Large intestine (tissue), 3 donors: ENCODE data around the gene NOB1. TPM values are rescaled to one million over a fixed set of nuclear protein-coding genes. Genes with fewer than 3 reads are reported as not detected.

Experiments used
- DNase-seq, 2 donors: peaks; one replicate each; pipeline versions ENCODE4 v3.0.0 to v3.0.0-alpha.2; 2013
- H3K27ac ChIP-seq: one replicate; pipeline ENCODE4 v1.5.1; 2013; ENCODE audit warnings: low read length
- H3K27me3 ChIP-seq: 2 replicates; pipeline ENCODE4 v1.6.1; 2013; ENCODE audit warnings: low read length; ENCODE audit not compliant: control insufficient read depth, insufficient read depth
- H3K36me3 ChIP-seq: 2 replicates; pipeline ENCODE4 v1.6.1; 2013; ENCODE audit warnings: low read length; ENCODE audit not compliant: control insufficient read depth, insufficient read depth
- H3K4me1 ChIP-seq: one replicate; pipeline ENCODE4 v1.6.1; 2013; ENCODE audit warnings: low read length; ENCODE audit not compliant: control insufficient read depth, insufficient read depth
- H3K4me3 ChIP-seq: one replicate; pipeline ENCODE4 v1.5.1; 2013; ENCODE audit warnings: low read length
- H3K9me3 ChIP-seq: one replicate; pipeline ENCODE4 v1.6.1; 2013; ENCODE audit warnings: mild to moderate bottlenecking, low read depth, low read length, moderate library complexity; ENCODE audit not compliant: control insufficient read depth
- WGBS: methylation state at CpG from one replicate; pipeline ENCODE4 v1.1.5; 2013; ENCODE audit warnings: low lambda C conversion rate; ENCODE audit not compliant: insufficient coverage; 5-methylcytosine and 5-hydroxymethylcytosine counted together
- polyA plus RNA-seq: library from polyadenylated mRNA; unstranded; fragments of 120-200 nt; gene quantifications from one replicate; pipeline ENCODE4 v1.2.1, GENCODE V29; 2013

NOB1 gene
- polyA plus RNA-seq, 1 donor, result 55.1 TPM

GRCh38 chr16:69784586-69784985 is 29.9 kb upstream of the NOB1 start:
- peaks cover 2% of the 10 kb centered on the region for H3K4me1 ChIP-seq
- WGBS, result no CpG with 5 or more reads among the region's 6 CpGs
- no peaks in the 10 kb centered on the region for H3K9me3 ChIP-seq
- peaks cover 33% of the 10 kb centered on the region for H3K36me3 ChIP-seq
- H3K27me3 ChIP-seq, result no peaks in the 10 kb centered on the region
- H3K27ac ChIP-seq, result no peak overlapping the region
- no peak overlapping the region for H3K4me3 ChIP-seq
- no peak for DNase-seq

- Histone ChIP-seq H3K9me3 (no peaks in the 10 kb centered on the region), H3K27ac (no peak overlapping the region), H3K4me1 (no peaks in the 10 kb centered on the region), H3K36me3 (peaks cover 13% of the 10 kb centered on the region), H3K4me3 (no peak overlapping the region), H3K27me3 (no peaks in the 10 kb centered on the region)
- DNase-seq, result no peak
- WGBS, result 75% methylated on average over 2 of the region's 3 CpGs
Observed at GRCh38 chr16:69781118-69781517, 26.4 kb upstream of the NOB1 start.

DNA sequence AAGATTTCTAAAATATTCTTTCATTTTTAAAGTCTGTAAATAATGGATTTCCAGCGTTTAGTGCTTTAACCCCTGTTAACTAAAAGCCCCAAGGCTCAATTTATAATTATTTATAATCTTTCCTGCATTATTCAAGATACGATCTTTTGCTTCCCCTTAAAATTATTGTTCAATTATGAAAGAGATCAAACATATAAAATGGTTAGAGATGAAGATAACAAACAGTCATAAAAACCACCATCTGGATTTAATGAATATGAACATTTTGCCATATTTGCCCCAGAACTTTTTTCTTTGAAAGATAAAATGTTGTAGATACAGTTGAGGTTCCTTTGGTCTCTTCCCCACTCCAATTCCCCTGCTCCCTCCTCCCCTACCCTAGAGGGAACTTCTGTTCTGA is 25.0 kb upstream of the NOB1 start:
- Histone ChIP-seq H3K27ac (no peak overlapping the region), H3K9me3 (peaks cover 7% of the 10 kb centered on the region), H3K4me1 (no peaks in the 10 kb centered on the region), H3K4me3 (no peak overlapping the region), H3K36me3 (peaks cover 13% of the 10 kb centered on the region), H3K27me3 (no peaks in the 10 kb centered on the region)
- no peak for DNase-seq
- WGBS, result 88% methylated on average over 2 of the region's 2 CpGs

DNA sequence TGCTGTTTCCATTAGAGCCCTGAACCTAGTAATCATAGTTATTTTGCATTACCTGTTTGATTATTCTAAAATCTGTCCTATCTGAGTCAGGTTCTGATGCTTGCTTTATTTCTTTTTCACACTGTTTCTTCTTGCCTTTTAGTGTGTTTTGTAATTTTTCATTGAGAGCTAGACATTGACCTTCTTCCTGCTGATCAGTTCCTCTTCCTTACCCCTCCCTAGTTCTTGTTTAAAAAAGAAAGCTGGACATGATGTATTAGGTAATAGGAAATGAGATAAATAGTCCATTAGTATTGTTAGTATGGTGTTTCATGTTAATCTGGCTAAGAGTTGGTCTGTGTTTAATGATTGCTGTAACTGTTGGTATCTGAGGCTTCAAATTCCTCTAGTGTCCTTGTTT is 20.8 kb upstream of the NOB1 start:
- no peak for DNase-seq
- peaks cover 7% of the 10 kb centered on the region for H3K9me3 ChIP-seq
- no peak overlapping the region for H3K27ac ChIP-seq
- no peaks in the 10 kb centered on the region for H3K4me1 ChIP-seq
- H3K27me3 ChIP-seq, result no peaks in the 10 kb centered on the region
- no peak overlapping the region for H3K4me3 ChIP-seq
- H3K36me3 ChIP-seq, result peaks cover 6% of the 10 kb centered on the region

DNA sequence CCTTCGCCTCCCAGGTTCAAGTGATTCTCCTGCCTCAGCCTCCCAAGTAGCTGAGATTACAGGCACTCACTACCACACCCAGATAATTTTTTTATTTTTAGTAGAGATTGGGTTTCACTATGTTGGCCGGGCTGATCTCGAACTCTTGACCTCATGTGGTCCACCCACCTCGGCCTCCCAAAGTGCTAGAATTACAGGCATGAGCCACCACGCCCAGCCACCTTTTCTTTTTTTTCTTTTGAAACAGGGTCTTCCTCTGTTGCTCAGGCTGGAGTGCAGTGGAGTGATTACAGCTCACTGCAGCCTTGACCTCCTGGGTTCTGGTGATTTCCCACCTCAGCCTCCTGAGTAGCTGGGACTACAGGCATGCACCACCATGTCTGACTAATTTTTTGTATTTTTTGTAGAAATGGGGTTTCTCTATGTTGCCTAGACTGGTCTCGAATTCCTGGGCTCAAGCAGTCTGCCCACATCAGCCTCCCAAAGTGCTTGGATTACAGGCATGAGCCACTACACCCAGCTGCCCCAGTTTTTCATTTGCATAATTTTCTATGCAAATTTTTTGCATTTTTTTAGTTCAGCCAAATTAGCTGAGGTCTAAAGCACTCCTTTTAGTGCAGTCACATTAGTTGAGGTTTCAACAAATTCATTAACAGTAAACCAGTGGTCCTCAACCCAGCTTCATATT is 18.7 kb upstream of the NOB1 start:
- no peak for DNase-seq
- H3K4me3 ChIP-seq, result no peak overlapping the region
- no peaks in the 10 kb centered on the region for H3K27me3 ChIP-seq
- H3K9me3 ChIP-seq, result peaks cover 7% of the 10 kb centered on the region
- peaks cover 8% of the 10 kb centered on the region for H3K36me3 ChIP-seq
- WGBS, result no CpG with 5 or more reads among the region's 6 CpGs
- no peaks in the 10 kb centered on the region for H3K4me1 ChIP-seq
- no peak overlapping the region for H3K27ac ChIP-seq

- no CpG with 5 or more reads among the region's 2 CpGs for WGBS
- Histone ChIP-seq H3K27me3 (no peaks in the 10 kb centered on the region), H3K9me3 (peaks cover 7% of the 10 kb centered on the region), H3K36me3 (peaks cover 5% of the 10 kb centered on the region), H3K4me3 (no peak overlapping the region), H3K4me1 (peaks cover 4% of the 10 kb centered on the region), H3K27ac (no peak overlapping the region)
- DNase-seq, result no peak
Observed at GRCh38 chr16:69771651-69771967, 16.9 kb upstream of the NOB1 start.

GRCh38 chr16:69769404-69769803 is 14.7 kb upstream of the NOB1 start:
- WGBS, result no CpG with 5 or more reads among the region's 2 CpGs
- H3K27ac ChIP-seq, result no peak overlapping the region
- H3K9me3 ChIP-seq, result no peaks in the 10 kb centered on the region
- H3K4me3 ChIP-seq, result no peak overlapping the region
- peaks cover 4% of the 10 kb centered on the region for H3K4me1 ChIP-seq
- peaks cover 2% of the 10 kb centered on the region for H3K36me3 ChIP-seq
- DNase-seq, result no peak
- no peaks in the 10 kb centered on the region for H3K27me3 ChIP-seq

- peaks cover 2% of the 10 kb centered on the region for H3K36me3 ChIP-seq
- H3K27me3 ChIP-seq, result no peaks in the 10 kb centered on the region
- H3K27ac ChIP-seq, result no peak overlapping the region
- H3K4me3 ChIP-seq, result no peak overlapping the region
- DNase-seq, result no peak
- H3K9me3 ChIP-seq, result no peaks in the 10 kb centered on the region
- 100% methylated on average over 1 of the region's 6 CpGs for WGBS
- H3K4me1 ChIP-seq, result peaks cover 5% of the 10 kb centered on the region
Observed at GRCh38 chr16:69768666-69769065, 13.9 kb upstream of the NOB1 start.

- Histone ChIP-seq H3K4me3 (no peak overlapping the region), H3K27ac (no peak overlapping the region), H3K27me3 (no peaks in the 10 kb centered on the region), H3K4me1 (peaks cover 7% of the 10 kb centered on the region), H3K9me3 (no peaks in the 10 kb centered on the region), H3K36me3 (peaks cover 2% of the 10 kb centered on the region)
- WGBS, result 28% methylated on average over 3 of the region's 5 CpGs
- peak in 1 of 2 donors; percentile 47 for DNase-seq
Observed at GRCh38 chr16:69767459-69768229, 12.9 kb upstream of the NOB1 start.

DNA sequence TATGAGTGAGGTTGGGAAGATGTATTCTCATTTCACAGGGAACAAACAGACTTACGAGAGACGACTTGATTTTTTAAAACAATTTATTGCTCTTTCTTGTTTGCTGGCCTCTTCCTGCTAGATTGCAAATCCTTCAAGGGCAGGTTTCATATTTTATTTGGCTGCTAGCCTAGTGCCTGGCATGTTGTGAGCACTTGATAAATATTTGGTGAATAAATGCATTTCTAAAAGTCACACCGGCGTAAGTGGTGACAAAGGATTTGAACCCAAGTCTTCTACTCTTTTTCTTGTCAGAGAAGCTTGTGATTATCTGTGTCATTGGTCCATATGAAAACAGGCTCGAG is 8.8 kb upstream of the NOB1 start:
- H3K27ac ChIP-seq, result peak overlapping the region; percentile 83
- no peaks in the 10 kb centered on the region for H3K27me3 ChIP-seq
- H3K36me3 ChIP-seq, result no peaks in the 10 kb centered on the region
- DNase-seq, result no peak
- H3K9me3 ChIP-seq, result no peaks in the 10 kb centered on the region
- H3K4me1 ChIP-seq, result peaks cover 13% of the 10 kb centered on the region
- no CpG with 5 or more reads among the region's 5 CpGs for WGBS
- peak overlapping the region; percentile 89 for H3K4me3 ChIP-seq
